NCI-H2196 treated with DMSO at 0.1 percent for 48 hours (cell line): ENCODE results near the gene TCP11L2.
"Not testable (repeated sequence)": the region's sequence is repeated elsewhere in the genome, so short reads cannot be mapped to it uniquely, and the experiment has no call there.

ENCODE experiments used
- DNase-seq: peaks from one replicate; lab custom pipeline; 2025; ENCODE audit not compliant: unreplicated experiment; lab: John Stamatoyannopoulos, UW

The TCP11L2 gene

GRCh38 chr12:106342397-106343213 is 40.1 kb downstream of the TCP11L2 start:
- DNase-seq: no peak

GRCh38 chr12:106343214-106343528 is 40.6 kb downstream of the TCP11L2 start:
- DNase-seq: no peak

- no peak for DNase-seq
These were observed 41.6 kb downstream of the TCP11L2 start for GRCh38 chr12:106344131-106344530.

GRCh38 chr12:106345746-106346145 is 43.2 kb downstream of the TCP11L2 start:
- no peak for DNase-seq

GRCh38 chr12:106348411-106348810 is 45.9 kb downstream of the TCP11L2 start:
- no peak for DNase-seq

- no peak for DNase-seq
These were observed 50.6 kb downstream of the TCP11L2 start for GRCh38 chr12:106353175-106353574.

- peak; percentile 89 for DNase-seq
These were observed 55.2 kb downstream of the TCP11L2 start, which contains the start of gene POLR3B for GRCh38 chr12:106357549-106358395. Gene POLR3B (plus strand): TSS chr12:106357748. CDS start chr12:106357880, 132 bp downstream.

- DNase-seq: no peak
These were observed 56.1 kb downstream of the TCP11L2 start for GRCh38 chr12:106358396-106359241.

GRCh38 chr12:106359646-106360399 is 57.3 kb downstream of the TCP11L2 start:
- no peak for DNase-seq

- DNase-seq: no peak
These were observed 58.0 kb downstream of the TCP11L2 start for GRCh38 chr12:106360400-106360994.

- DNase-seq: no peak
These were observed 60.4 kb downstream of the TCP11L2 start for GRCh38 chr12:106362971-106363370.

- no peak for DNase-seq
These were observed 61.7 kb downstream of the TCP11L2 start for GRCh38 chr12:106364261-106364660.

- no peak for DNase-seq
These were observed 67.3 kb downstream of the TCP11L2 start for GRCh38 chr12:106369624-106370346.

GRCh38 chr12:106378788-106379187 is 76.3 kb downstream of the TCP11L2 start:
- no peak for DNase-seq

GRCh38 chr12:106380954-106381353 is 78.4 kb downstream of the TCP11L2 start:
- no peak for DNase-seq

GRCh38 chr12:106381866-106382265 is 79.3 kb downstream of the TCP11L2 start:
- not testable (repeated sequence) for DNase-seq

GRCh38 chr12:106386813-106387535 is 84.4 kb downstream of the TCP11L2 start:
- DNase-seq: no peak

GRCh38 chr12:106387848-106388377 is 85.4 kb downstream of the TCP11L2 start:
- no peak for DNase-seq
